GM21717 (cell line): ENCODE measurements around the gene PSPC1.
"Not testable (repeated sequence)": the region's sequence is repeated elsewhere in the genome, so short reads cannot be mapped to it uniquely, and the experiment has no call there.

ENCODE experiments used
- ATAC-seq: cut with Tn5 transposase; IDR thresholded peaks from one replicate; pipeline ENCODE4 v1.9.1; 2021; ENCODE audit warnings: mild to moderate bottlenecking, moderate library complexity; ENCODE audit not compliant: unreplicated experiment

Gene PSPC1

GRCh38 chr13:19782727-19783682 is at the start of gene PSPC1:
Gene PSPC1, minus strand, starts transcription at chr13:19782945. Its CDS starts 188 bp downstream, at chr13:19782757.
- ATAC-seq = peak; percentile 69

GRCh38 chr13:19822673-19823072 is 39.9 kb upstream of the PSPC1 start:
- no peak for ATAC-seq

DNA sequence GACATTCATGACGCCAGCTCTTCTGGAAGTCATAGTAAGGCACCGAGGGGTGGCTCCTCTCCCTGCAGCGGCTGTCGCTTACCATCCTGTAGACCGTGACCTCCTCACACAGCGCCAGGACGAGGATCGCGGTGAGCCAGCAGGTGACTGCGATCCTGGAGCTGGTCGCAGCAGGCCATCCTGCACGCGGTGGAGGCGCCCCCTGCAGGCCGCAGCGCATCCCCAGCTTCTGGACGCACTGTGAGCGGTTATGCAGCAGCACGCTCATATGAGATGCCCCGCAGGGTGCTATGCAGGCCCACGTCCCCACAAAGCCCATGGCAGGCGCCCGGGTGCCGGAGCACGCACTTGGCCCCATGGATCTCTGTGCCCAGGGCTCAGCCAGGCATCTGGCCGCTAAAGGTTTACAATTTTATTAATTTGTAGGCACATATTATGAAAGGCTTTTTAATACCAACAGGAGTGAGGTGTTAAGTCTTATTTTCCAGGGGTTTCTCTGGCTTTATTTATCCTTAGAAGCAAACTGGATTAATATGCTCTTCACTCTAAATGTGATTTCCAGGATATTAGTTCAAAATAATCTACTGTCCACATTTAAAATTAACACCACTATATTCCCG is 35.6 kb upstream of the PSPC1 start:
- no peak for ATAC-seq

GRCh38 chr13:19817510-19818158 is 34.9 kb upstream of the PSPC1 start:
- ATAC-seq = no peak

DNA sequence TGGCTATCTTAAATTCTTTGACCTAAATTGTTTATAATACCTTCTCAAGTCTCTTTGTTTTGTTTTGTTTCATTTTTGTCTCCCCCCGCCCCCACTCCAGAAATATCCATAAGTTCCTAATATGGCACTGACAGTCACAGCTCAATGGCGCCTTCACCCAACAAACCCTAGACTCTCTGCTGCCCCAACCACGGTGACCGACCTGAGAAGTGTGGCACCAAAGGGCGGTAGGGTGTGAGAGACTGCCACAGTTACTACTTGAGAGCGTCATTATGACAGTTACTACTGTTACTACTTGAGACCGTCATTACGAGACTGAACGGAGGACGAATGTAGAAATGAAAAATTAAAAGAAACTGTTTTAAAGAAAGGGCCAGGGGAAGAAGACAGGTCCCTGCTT is 34.4 kb upstream of the PSPC1 start:
- no peak for ATAC-seq

GRCh38 chr13:19815842-19816241 is 33.1 kb upstream of the PSPC1 start:
- ATAC-seq = not testable (repeated sequence)

- ATAC-seq = no peak
Measured at GRCh38 chr13:19810996-19811881, 28.5 kb upstream of the PSPC1 start.

DNA sequence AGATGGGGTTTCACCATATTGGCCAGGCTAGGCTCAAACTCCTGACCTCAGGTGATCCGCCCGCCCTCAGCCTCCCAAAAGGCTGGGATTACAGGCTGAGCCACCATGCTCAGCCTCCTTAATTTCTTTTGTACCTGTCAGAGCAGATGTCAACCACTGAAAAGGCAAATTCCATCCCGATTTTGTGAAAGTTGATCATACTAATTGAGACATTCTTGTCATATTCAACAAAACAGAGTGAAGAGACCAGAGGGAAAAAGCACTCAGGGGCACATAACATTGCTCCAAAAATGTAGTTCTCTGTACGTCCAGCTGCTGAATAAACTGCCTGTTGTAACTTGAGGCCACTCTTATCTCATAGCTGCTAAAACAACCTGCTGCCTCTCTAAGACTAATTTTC is 27.4 kb upstream of the PSPC1 start:
- no peak for ATAC-seq

GRCh38 chr13:19805765-19806164 is 23.0 kb upstream of the PSPC1 start:
- no peak for ATAC-seq

- no peak for ATAC-seq
Measured at GRCh38 chr13:19795956-19796355, 13.2 kb upstream of the PSPC1 start.

GRCh38 chr13:19794631-19795030 is 11.9 kb upstream of the PSPC1 start:
- no peak for ATAC-seq

DNA sequence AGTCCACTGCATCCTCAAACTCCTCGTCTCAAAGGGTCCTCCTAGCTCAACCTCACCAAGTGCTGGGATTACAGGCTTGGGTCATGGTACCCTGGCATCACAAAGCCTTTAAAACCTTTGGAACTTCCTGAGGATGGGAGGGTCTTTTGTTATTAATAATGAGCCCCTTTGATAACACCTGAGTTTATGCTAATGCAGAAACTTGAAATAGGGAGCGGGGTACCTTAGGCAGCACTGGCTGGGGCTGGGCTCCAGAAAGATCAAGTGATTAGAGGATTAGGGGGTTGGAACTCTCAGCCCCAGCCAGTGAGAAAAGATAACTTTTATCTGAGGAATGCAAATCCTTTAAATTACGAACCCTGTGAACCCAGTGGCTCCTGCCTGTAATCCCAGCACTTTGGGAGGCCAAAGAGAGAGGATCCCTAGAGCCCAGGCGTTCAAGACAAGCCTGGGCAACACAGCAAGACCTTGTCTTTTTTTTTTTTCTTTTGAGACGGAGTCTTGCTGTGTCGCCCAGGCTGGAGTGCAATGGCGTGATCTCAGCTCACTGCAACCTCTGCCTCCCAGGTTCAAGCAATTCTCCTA is 9.3 kb upstream of the PSPC1 start:
- ATAC-seq = no peak

GRCh38 chr13:19782049-19782726 is 557 bp downstream of the PSPC1 start:
- ATAC-seq = peak; percentile 59

DNA sequence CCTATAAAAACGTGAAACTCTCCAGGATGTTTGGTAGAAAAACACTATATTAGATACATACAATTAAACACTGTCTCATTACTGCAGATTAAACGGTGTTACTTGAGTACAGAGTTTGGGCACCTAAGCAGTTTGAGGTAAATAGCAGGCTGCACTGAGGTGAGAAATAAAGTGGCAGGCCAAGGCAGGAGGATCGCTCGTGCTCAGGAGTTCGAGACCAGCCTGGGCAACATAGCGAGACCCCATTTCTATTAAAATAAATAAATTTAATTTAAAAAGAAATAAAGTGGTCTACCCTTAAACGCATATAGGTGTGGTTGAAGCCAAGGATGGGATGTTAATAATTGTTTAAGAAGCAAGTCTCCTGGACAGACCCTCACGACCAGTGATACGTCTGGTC is 1.2 kb downstream of the PSPC1 start:
- ATAC-seq = peak; percentile 2

DNA sequence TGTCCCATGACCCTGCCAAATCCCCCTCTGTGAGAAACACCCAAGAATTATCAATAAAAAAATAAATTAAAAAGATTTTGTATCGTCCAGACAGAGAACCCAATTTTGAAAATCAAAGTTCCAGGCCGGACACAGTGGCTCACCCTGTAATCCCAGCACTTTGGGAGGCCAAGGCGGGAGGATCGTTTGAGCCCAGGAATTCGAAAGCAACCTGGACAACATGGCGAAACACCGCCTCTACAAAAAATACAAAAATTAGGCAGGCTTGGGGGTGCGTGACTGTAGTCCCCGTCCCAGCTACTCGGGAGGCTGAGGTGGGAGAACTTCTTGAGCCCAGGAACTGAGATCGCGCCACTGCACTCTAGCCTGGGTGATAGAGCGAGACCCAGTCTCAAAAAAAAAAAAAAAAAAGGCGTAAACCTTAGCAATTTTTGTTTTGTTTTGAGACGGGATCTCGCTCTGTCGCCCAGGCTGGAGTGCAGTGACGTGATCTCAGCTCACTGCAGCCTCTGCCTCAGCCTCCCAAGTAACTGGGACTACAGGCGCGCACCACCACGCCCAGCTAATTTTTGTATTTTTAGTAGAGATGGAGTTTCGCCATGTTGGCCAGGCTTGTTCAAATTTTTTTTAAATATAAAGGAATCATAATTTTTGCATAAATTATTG is 1.9 kb downstream of the PSPC1 start:
- not testable (repeated sequence) for ATAC-seq

- no peak for ATAC-seq
Measured at GRCh38 chr13:19772306-19772705, 10.4 kb downstream of the PSPC1 start.

DNA sequence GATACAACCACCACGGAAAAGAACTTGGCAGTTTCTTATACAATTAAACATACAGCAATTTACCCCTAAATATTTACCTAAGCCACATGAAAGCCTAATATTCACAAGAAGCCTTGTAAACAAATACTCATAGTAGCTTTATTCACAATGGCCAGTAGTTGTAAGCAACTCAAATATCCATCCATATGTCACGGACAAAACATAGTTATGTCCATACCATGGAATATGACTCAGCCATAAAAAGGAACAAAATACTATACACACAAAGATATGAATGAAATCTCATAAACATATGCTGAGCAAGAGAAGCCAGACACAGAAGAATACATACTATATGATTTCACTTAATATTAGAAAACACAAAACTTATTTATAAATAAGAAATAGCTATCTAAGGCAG is 12.9 kb downstream of the PSPC1 start:
- no peak for ATAC-seq

DNA sequence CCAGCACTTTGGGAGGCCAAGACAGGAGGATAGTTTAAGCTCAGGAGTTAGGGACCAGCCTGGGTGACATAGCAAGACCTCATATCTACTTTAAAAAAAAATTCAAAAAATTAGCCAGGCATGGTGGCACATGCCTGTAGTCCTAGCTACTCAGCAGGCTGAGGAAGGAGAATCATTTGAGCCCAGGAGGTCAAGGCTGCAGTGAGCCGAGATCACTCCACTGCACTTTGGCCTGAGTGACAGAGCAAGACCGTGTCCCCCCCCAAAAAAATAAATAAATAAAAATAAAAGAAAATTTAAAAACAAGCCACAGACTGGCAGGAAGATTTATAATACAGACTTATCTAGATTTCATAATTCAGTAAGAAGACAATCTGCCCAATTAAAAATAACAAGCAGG is 14.8 kb downstream of the PSPC1 start:
- ATAC-seq = no peak

DNA sequence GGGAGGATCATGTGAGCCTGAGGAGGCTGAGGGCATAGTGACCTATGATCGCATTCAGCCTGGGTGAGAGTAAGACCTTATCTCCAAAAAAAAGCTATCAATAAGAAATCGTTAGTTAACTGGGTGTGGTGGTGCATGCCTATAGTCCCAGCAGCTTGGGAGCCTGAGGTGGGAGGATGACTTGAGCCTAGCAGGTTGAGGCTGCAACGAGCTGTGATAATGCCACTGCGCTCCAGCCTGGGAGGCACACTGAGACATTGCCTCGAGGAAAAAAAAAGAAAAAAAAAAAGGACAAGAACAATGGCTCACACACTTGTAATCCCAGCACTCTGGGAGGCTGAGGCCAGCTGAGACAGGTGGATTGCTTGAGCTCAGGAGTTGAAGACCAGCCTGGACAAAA is 16.2 kb downstream of the PSPC1 start:
- no peak for ATAC-seq
